AG04449 (cell line): ENCODE results near the gene BICRA.

Source experiments
- CTCF ChIA-PET: fragments of 350-600 bp; formaldehyde crosslinking; extraction: SDS; loops from one replicate; lab custom pipeline; 2021; ENCODE audit warnings: antibody characterized with exemption; lab: Yijun Ruan, JAX
- POLR2A ChIA-PET: fragments of 400-600, 350-600 bp; formaldehyde crosslinking; extraction: SDS; loops from one replicate; lab custom pipeline; 2020; ENCODE audit warnings: antibody characterized with exemption, inconsistent platforms; lab: Yijun Ruan, JAX
- DNase-seq: peaks from one replicate; pipeline ENCODE4 v3.0.0-alpha.2; 2010; ENCODE audit warnings: low read depth, low spot score
- H3K4me3 ChIP-seq: 2 replicates; pipeline ENCODE4 v1.5.1; 2011; ENCODE audit warnings: low read depth, mild to moderate bottlenecking, control low read depth, low read length
- TF ChIP-seq, protein P1 (sequence below): IDR thresholded peaks from one replicate; pipeline ENCODE4 v1.5.1; 2011; ENCODE audit warnings: mild to moderate bottlenecking, moderate library complexity, low read length, control low read depth, inconsistent platforms; ENCODE audit not compliant: insufficient read depth; ENCODE audit errors: missing control alignments

BICRA gene

DNA sequence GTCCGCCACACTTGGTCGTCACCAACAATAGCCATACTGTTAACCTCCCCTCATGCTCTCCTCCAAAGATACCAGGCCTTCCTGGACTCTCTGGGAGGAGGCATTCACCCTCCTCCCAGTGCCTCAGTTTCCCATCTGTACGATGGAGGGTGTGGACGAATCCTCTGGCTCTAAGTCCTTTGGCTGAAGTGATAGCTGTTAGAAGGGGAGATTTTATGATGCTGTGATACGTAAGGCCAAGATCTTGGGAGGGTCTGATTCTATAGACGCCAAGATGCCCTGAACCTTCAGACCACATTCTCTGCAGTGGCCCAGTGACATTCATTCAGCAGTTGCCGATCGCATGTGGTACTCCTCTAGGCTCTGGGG, 121.6 kb downstream of the BICRA start:
- no peak overlapping the region for H3K4me3 ChIP-seq
- ChIA-PET POLR2A (interaction anchor here (1.6 to 2.1 kb wide), 3 partner anchors 7 to 14 kb away, joined by 5 to 17 read pairs (median 5); no protein-coding TSS in a partner anchor), CTCF (interaction anchor here (0.6 kb wide), 1 partner anchor 52 kb away, joined by 4 read pairs; no protein-coding TSS in a partner anchor)
- TF ChIP-seq, protein P1, sequence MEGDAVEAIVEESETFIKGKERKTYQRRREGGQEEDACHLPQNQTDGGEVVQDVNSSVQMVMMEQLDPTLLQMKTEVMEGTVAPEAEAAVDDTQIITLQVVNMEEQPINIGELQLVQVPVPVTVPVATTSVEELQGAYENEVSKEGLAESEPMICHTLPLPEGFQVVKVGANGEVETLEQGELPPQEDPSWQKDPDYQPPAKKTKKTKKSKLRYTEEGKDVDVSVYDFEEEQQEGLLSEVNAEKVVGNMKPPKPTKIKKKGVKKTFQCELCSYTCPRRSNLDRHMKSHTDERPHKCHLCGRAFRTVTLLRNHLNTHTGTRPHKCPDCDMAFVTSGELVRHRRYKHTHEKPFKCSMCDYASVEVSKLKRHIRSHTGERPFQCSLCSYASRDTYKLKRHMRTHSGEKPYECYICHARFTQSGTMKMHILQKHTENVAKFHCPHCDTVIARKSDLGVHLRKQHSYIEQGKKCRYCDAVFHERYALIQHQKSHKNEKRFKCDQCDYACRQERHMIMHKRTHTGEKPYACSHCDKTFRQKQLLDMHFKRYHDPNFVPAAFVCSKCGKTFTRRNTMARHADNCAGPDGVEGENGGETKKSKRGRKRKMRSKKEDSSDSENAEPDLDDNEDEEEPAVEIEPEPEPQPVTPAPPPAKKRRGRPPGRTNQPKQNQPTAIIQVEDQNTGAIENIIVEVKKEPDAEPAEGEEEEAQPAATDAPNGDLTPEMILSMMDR = no peak
- DNase-seq = no peak

DNA sequence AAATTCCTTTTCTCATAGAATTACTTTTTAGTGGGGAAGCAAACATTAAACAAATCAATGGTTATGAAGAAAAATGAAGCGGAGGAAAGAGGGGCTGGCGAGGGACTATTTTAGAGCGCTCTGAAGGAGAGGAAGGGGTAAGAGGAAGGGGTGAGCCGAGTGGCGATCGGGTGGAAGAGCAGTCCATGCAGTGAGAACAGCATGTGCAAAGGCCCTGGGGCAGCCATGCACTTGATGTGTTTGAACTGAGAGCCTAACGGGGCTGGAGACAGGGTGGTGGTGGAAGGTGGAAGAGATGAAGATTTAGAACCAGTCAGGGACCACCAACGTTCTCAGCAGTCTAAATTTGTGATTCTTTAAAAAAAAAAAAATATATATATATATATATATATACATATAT, 122.0 kb downstream of the BICRA start:
- DNase-seq = no peak
- CTCF ChIA-PET = interaction anchor here (0.6 to 3.8 kb wide), 2 partner anchors 13 to 51 kb away, joined by 4 to 14 read pairs; no protein-coding TSS in a partner anchor
- TF ChIP-seq, protein P1 = no peak
- POLR2A ChIA-PET = no interaction called here
- no peak overlapping the region for H3K4me3 ChIP-seq

DNA sequence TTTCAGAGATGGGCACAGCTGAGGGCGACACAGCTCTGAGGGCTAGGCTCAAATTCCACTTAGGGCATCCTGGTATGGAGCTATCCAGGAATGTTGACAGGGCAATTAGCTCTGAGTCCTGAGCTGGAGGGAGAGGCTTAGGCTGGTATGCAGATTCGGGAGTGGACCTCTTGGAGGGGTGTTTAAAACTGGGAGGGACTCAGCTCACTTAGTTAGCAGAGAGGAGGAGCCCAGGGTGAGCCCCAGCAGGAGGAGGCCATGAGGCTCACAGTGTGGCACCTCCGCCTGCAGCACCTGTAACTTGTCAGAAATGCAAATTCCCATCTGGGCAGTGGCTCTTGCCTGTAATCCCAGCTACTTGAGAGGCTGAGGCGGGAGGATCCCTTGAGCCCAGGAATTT, 126.2 kb downstream of the BICRA start:
- TF ChIP-seq, protein P1 = no peak
- CTCF ChIA-PET = interaction anchor here (0.7 to 2.5 kb wide), 3 partner anchors 8 to 22 kb away, joined by 3 to 10 read pairs (median 7); partner anchors contain the start of gene EHD2
- no peak for DNase-seq
- POLR2A ChIA-PET = interaction anchor here (0.6 to 2.1 kb wide), 5 partner anchors 9 to 22 kb away, joined by 3 to 12 read pairs (median 5); no protein-coding TSS in a partner anchor
- H3K4me3 ChIP-seq = no peak overlapping the region

DNA sequence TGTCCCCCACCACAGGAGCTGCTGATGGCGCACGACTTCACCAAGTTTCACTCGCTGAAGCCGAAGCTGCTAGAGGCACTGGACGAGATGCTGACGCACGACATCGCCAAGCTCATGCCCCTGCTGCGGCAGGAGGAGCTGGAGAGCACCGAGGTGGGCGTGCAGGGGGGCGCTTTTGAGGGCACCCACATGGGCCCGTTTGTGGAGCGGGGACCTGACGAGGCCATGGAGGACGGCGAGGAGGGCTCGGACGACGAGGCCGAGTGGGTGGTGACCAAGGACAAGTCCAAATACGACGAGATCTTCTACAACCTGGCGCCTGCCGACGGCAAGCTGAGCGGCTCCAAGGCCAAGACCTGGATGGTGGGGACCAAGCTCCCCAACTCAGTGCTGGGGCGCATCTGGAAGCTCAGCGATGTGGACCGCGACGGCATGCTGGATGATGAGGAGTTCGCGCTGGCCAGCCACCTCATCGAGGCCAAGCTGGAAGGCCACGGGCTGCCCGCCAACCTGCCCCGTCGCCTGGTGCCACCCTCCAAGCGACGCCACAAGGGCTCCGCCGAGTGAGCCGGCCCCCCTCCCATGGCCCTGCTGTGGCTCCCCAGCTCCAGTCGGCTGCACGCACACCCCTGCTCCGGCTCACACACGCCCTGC, 132.1 kb downstream of the BICRA start:
- no peak for DNase-seq
- CTCF ChIA-PET = interaction anchor here (3.9 kb wide), 1 partner anchor 28 kb away, joined by 49 read pairs; the partner anchor contains the start of gene EHD2
- POLR2A ChIA-PET = interaction anchor here (0.5 to 4.4 kb wide), 3 partner anchors 18 to 25 kb away, joined by 3 to 32 read pairs (median 16); no protein-coding TSS in a partner anchor

DNA sequence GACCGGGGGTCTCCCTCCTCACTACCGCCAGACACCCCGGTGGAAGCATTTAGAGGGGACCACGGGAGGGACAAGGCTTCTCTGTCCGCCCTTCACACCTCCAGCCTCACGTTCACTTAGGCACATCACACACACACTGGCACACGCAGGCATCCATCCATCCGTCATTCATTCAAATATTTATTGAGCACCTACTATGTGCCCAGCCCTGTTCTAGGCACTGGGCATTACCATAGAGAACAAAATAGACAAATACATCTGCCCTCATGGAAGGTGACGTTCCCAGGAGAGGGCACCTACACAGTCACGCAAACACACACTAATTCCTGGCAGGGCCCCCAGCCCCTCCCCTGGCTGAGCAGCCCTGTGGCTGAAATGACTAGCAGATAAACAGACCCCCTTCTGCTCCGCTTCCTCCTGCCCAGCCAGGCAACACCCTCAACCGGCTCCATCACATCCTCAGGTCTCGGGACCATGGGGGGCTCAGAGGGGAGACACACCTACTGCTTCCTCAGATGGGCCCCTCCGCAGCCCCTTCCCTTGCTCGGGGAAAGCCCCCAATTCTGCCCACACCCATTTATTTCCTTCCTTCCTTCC, 132.7 kb downstream of the BICRA start:
- TF ChIP-seq, protein P1 = no peak
- ChIA-PET POLR2A (interaction anchor here (2.4 to 4.4 kb wide), 2 partner anchors 19 to 22 kb away, joined by 16 to 32 read pairs; no protein-coding TSS in a partner anchor), CTCF (interaction anchor here (3.9 kb wide), 1 partner anchor 28 kb away, joined by 49 read pairs; the partner anchor contains the start of gene EHD2)
- H3K4me3 ChIP-seq = no peak overlapping the region
- no peak for DNase-seq

More for the DNA sequence above, 132.1 kb downstream of the BICRA start:
- no peak overlapping the region for H3K4me3 ChIP-seq
- TF ChIP-seq, protein P1 = no peak

DNA sequence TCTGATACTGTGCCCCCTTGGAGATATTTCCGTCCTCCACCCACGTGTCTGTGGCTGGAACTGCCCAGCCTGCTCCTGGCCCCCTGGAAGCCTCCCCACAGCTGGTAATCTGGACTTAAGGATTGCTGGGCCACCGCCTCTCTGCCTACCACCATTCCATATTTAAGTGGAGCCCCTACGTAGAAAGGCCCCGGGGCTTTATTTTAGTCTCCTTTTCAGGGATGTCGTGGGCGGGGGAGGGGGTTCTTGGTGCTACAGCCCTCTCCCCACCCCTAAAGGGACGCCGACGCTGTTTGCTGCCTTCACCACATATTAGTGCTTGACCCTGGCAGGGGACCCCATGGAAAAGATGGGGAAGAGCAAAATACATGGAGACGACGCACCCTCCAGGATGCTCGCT, 133.7 kb downstream of the BICRA start:
- peak overlapping the region; percentile 29 for H3K4me3 ChIP-seq
- TF ChIP-seq, protein P1 = no peak
- CTCF ChIA-PET = interaction anchor here (0.7 to 7.1 kb wide), 6 partner anchors 7 to 31 kb away, joined by 3 to 211 read pairs (median 17); partner anchors contain the start of gene EHD2
- DNase-seq = no peak
- POLR2A ChIA-PET = interaction anchor here (0.6 to 4.0 kb wide), 8 partner anchors 13 to 30 kb away, joined by 3 to 75 read pairs (median 4); partner anchors contain the start of gene EHD2
